ENCODE measurements around the gene RAB31. TPM values are rescaled to one million over a fixed set of nuclear protein-coding genes. Genes with fewer than 3 reads are reported as not detected.

Gene RAB31
- polyA plus RNA-seq, 1 of the 3 experiments (the other 2 are of a cell fraction): 23.0 TPM

DNA sequence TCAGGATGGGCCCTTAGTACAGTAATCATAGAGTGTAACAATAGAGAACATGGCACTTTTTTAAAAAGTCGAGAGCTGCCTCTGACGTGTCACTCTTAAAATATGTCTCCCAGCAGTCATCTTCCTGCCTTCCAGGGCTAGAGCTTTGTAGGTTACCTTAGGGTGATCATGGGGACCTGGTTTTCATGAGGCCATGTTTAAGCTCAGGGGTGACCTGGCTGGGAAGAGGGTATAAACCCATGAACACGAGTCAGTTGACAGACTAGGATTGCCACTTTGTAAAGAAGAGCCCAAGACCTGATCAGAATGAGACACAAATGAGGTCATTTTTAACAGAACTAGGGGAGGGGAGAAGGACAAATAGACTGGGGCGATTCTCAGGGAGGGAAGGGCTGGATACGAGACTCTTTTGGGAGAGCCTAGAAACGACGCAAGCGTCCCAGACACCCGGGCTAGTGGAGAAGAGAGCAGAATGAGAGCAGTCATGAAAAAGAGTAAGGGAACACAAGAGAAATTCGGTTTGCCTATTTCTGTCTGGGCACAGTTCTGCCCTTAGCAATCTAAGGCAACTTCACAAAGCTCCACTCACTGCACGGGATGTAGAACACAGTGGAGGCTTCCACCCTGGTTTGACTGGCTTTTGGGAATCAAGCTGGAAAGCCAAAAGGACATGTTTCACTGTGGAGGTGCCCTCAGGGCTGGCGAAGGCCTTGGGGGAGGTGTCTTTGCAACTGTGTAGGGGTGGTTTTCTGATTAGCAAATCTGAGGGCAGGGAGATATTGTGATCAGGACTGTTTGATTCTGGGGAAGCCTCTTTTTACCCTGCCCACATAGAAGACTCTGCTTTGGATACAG, 1.8 kb upstream of the RAB31 start:
- Histone ChIP-seq H3K4me1 (ENCODE audit: control insufficient read depth in 1 of 2, insufficient read depth in 2 of 2, low read depth in 1 of 2, low read length in 1 of 2) (peaks cover 0 to 8% of the 10 kb centered on the region in 2 experiments; a peak in 2 of 4 replicates), H4K20me1 (ENCODE audit: insufficient read depth) (no peaks in the 10 kb centered on the region), H3K9ac (no peak overlapping the region), H3K4me2 (no peak overlapping the region), H3K9me3 (no peaks in the 10 kb centered on the region), H3K27ac (ENCODE audit: low read depth in 2 of 2, low read length in 1 of 2) (peak overlapping the region in 1 of 2 experiments; percentile 8; a peak in 1 of 4 replicates), H3K4me3 (ENCODE audit: low read depth in 2 of 2, low read length in 1 of 2) (no peak overlapping the region), H3K9me2 (no peaks in the 10 kb centered on the region), H3K36me3 (replicated peaks in 1 of 2; ENCODE audit: control insufficient read depth in 1 of 2, insufficient read depth in 2 of 2, low read length in 1 of 2) (no peaks in the 10 kb centered on the region), H3F3A (replicated peaks; ENCODE audit: insufficient read depth) (peaks cover 11% of the 10 kb centered on the region), H3K27me3 (ENCODE audit: insufficient read depth) (no peaks in the 10 kb centered on the region), H3K79me2 (ENCODE audit: insufficient read depth) (peaks cover 28% of the 10 kb centered on the region), H2AFZ (ENCODE audit: low read depth) (peak overlapping the region; percentile 48; the same call in 1 of the 2 replicates)
- 89% methylated on average over 12 of the region's 12 CpGs for WGBS (ENCODE audit: low lambda C conversion rate)
- CTCF ChIA-PET: no interaction called here
- DNase-seq: no peak
- POLR2A ChIA-PET: no interaction called here
- no peak for TF ChIP-seq MXI1 (IDR thresholded peaks at IDR 0.05; ENCODE audit: low read depth, low read length)
- no peak for TF ChIP-seq FOXM1 (IDR thresholded peaks at IDR 0.05; ENCODE audit: low read depth)
- no peak for TF ChIP-seq FOSL2 (IDR thresholded peaks at IDR 0.05; ENCODE audit: borderline replicate concordance, low read depth)
- TF ChIP-seq, protein P1, sequence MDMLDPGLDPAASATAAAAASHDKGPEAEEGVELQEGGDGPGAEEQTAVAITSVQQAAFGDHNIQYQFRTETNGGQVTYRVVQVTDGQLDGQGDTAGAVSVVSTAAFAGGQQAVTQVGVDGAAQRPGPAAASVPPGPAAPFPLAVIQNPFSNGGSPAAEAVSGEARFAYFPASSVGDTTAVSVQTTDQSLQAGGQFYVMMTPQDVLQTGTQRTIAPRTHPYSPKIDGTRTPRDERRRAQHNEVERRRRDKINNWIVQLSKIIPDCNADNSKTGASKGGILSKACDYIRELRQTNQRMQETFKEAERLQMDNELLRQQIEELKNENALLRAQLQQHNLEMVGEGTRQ (IDR thresholded peaks at IDR 0.05; ENCODE audit: borderline replicate concordance, low read depth, low read length): no peak
- TF ChIP-seq TAF1 (IDR thresholded peaks at IDR 0.05; ENCODE audit: borderline replicate concordance, low read depth, low read length): no peak
- no peak for TF ChIP-seq EP300 (IDR thresholded peaks at IDR 0.05; ENCODE audit: borderline replicate concordance in 1 of 2, low read depth in 1 of 2, low read length in 1 of 2)
- no peak for TF ChIP-seq YY1 (IDR thresholded peaks at IDR 0.05; ENCODE audit: low read depth)
- no peak for TF ChIP-seq RCOR1 (IDR thresholded peaks at IDR 0.05; ENCODE audit: low read length)
- TF ChIP-seq NFIC (IDR thresholded peaks at IDR 0.05; ENCODE audit: borderline replicate concordance): no peak
- no peak for TF ChIP-seq JUND (IDR thresholded peaks at IDR 0.05)
- TF ChIP-seq CHD2 (IDR thresholded peaks at IDR 0.05; ENCODE audit: low read length, partially characterized antibody): no peak
- TF ChIP-seq, protein P2, sequence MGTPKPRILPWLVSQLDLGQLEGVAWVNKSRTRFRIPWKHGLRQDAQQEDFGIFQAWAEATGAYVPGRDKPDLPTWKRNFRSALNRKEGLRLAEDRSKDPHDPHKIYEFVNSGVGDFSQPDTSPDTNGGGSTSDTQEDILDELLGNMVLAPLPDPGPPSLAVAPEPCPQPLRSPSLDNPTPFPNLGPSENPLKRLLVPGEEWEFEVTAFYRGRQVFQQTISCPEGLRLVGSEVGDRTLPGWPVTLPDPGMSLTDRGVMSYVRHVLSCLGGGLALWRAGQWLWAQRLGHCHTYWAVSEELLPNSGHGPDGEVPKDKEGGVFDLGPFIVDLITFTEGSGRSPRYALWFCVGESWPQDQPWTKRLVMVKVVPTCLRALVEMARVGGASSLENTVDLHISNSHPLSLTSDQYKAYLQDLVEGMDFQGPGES (IDR thresholded peaks at IDR 0.05; ENCODE audit: low read depth, low read length): no peak
- no peak for TF ChIP-seq SIN3A (IDR thresholded peaks at IDR 0.05; ENCODE audit: borderline replicate concordance, low read depth, low read length)
- TF ChIP-seq ELF1 (IDR thresholded peaks at IDR 0.05): no peak
- no peak for TF ChIP-seq MEF2A (IDR thresholded peaks at IDR 0.05; ENCODE audit: borderline replicate concordance, low read depth)
- TF ChIP-seq POLR2AphosphoS5 (IDR thresholded peaks at IDR 0.05; ENCODE audit: low read depth, low read length): no peak
- no peak for TF ChIP-seq RAD21 (IDR thresholded peaks at IDR 0.05; ENCODE audit: low read length)
- no peak for TF ChIP-seq EZH2phosphoT487 (IDR thresholded peaks at IDR 0.05; ENCODE audit: borderline replicate concordance, low read depth)
- TF ChIP-seq, protein P3, sequence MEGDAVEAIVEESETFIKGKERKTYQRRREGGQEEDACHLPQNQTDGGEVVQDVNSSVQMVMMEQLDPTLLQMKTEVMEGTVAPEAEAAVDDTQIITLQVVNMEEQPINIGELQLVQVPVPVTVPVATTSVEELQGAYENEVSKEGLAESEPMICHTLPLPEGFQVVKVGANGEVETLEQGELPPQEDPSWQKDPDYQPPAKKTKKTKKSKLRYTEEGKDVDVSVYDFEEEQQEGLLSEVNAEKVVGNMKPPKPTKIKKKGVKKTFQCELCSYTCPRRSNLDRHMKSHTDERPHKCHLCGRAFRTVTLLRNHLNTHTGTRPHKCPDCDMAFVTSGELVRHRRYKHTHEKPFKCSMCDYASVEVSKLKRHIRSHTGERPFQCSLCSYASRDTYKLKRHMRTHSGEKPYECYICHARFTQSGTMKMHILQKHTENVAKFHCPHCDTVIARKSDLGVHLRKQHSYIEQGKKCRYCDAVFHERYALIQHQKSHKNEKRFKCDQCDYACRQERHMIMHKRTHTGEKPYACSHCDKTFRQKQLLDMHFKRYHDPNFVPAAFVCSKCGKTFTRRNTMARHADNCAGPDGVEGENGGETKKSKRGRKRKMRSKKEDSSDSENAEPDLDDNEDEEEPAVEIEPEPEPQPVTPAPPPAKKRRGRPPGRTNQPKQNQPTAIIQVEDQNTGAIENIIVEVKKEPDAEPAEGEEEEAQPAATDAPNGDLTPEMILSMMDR (IDR thresholded peaks at IDR 0.05): no peak
- no peak for TF ChIP-seq FOXJ3 (CRISPR knock-in tag; IDR thresholded peaks at IDR 0.05)

All from SK-N-SH (cell line).